ENCODE measurements around the gene ACOT2. TPM values are rescaled to one million over a fixed set of nuclear protein-coding genes. Genes with fewer than 3 reads are reported as not detected.
A peak's percentile ranks its signal among the peaks of the same experiment; 100 is the strongest.
"Not testable (repeated sequence)": the region's sequence is repeated elsewhere in the genome, so short reads cannot be mapped to it uniquely, and the experiment has no call there.

Gene ACOT2
- total RNA-seq, 1 experiment from 2014 or later: 23.4 TPM

GRCh38 chr14:73566935-73567334, 2.1 kb upstream of the ACOT2 start:
- not testable (repeated sequence) for H3K27me3 Mint-ChIP-seq (ENCODE audit: insufficient read depth, unreplicated experiment); BruUV-seq (replicated peaks); DNase-seq (ENCODE audit: unreplicated experiment); H3K9me3 Mint-ChIP-seq (ENCODE audit: unreplicated experiment); H3K27ac Mint-ChIP-seq (ENCODE audit: low read depth, unreplicated experiment); H3K4me1 Mint-ChIP-seq (ENCODE audit: insufficient read depth, unreplicated experiment)
- ChIA-PET POLR2A (interaction anchor here (0.7 to 4.8 kb wide), 6 partner anchors 10 to 75 kb away, joined by 3 to 33 read pairs (median 4); no protein-coding TSS in a partner anchor), CTCF (interaction anchor here (0.6 to 0.7 kb wide), 2 partner anchors 40 to 96 kb away, joined by 3 to 4 read pairs; no protein-coding TSS in a partner anchor)
- intact Hi-C loops (cut with micrococcal nuclease): loop anchor here (5.0 kb wide), 1 partner anchor 40 kb away; no protein-coding TSS in a partner anchor
- Mint-ChIP-seq H3K4me3 (ENCODE audit: unreplicated experiment) (peak overlapping the region; percentile 93), H3K36me3 (ENCODE audit: insufficient read depth, unreplicated experiment) (peaks cover 10% of the 10 kb centered on the region)

DNA sequence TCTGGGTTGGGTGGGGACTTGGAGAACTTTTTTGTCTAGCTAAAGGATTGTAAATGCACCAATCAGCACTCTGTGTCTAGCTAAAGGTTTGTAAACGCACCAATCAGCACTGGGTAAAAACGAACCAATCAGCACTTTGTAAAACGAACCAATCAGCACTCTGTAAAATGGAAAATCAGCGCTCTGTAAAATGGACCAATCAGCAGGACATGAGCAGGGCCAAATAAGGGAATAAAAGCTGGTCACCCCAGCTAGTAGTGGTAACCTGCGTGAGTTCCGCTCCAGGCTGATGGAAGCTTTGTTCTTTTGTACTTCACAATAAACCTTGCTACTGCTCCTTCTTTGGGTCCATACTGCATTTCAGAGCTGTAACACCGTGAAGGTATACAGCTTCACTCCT, 1.7 kb upstream of the ACOT2 start:
- DNase-seq (ENCODE audit: unreplicated experiment): no peak
- H3K27me3 Mint-ChIP-seq (ENCODE audit: insufficient read depth, unreplicated experiment): no peaks in the 10 kb centered on the region
- intact Hi-C loops (cut with micrococcal nuclease): loop anchor here (5.0 kb wide), 1 partner anchor 40 kb away; no protein-coding TSS in a partner anchor
- H3K4me1 Mint-ChIP-seq (ENCODE audit: insufficient read depth, unreplicated experiment): peaks cover 9% of the 10 kb centered on the region
- TF ChIP-seq CTCF (IDR thresholded peaks at IDR 0.05; ENCODE audit: unreplicated experiment): no peak
- peaks cover 9% of the 10 kb centered on the region for H3K36me3 Mint-ChIP-seq (ENCODE audit: insufficient read depth, unreplicated experiment)
- CTCF ChIA-PET: interaction anchor here (0.7 kb wide), 1 partner anchor 97 kb away, joined by 3 read pairs; no protein-coding TSS in a partner anchor
- POLR2A ChIA-PET: interaction anchor here (0.7 to 4.8 kb wide), 6 partner anchors 10 to 76 kb away, joined by 3 to 33 read pairs (median 4); no protein-coding TSS in a partner anchor
- H3K4me3 Mint-ChIP-seq (ENCODE audit: unreplicated experiment): peak overlapping the region; percentile 93
- no peaks in the 10 kb centered on the region for H3K9me3 Mint-ChIP-seq (ENCODE audit: unreplicated experiment)
- H3K27ac Mint-ChIP-seq (ENCODE audit: low read depth, unreplicated experiment): no peak overlapping the region
- no TSS peak for BruUV-seq (replicated peaks)

- Mint-ChIP-seq H3K27me3 (ENCODE audit: insufficient read depth, unreplicated experiment) (no peaks in the 10 kb centered on the region), H3K4me3 (ENCODE audit: unreplicated experiment) (peak overlapping the region; percentile 93), H3K9me3 (ENCODE audit: unreplicated experiment) (no peaks in the 10 kb centered on the region), H3K36me3 (ENCODE audit: insufficient read depth, unreplicated experiment) (peaks cover 17% of the 10 kb centered on the region), H3K27ac (ENCODE audit: low read depth, unreplicated experiment) (peak overlapping the region; percentile 88), H3K4me1 (ENCODE audit: insufficient read depth, unreplicated experiment) (peaks cover 9% of the 10 kb centered on the region)
- intact Hi-C loops (cut with micrococcal nuclease): loop anchor here (5.0 kb wide), 1 partner anchor 41 kb away; no protein-coding TSS in a partner anchor
- CTCF ChIA-PET: interaction anchor here (0.6 to 4.6 kb wide), 6 partner anchors 30 to 94 kb away, joined by 3 to 32 read pairs (median 3); partner anchors contain the start of gene ACOT1
- BruUV-seq (replicated peaks): no TSS peak
- no peak for TF ChIP-seq CTCF (IDR thresholded peaks at IDR 0.05; ENCODE audit: unreplicated experiment)
- peak; percentile 34 for DNase-seq (ENCODE audit: unreplicated experiment)
- POLR2A ChIA-PET: interaction anchor here (0.5 to 4.8 kb wide), 24 partner anchors 9 to 517 kb away, joined by 3 to 33 read pairs (median 4); partner anchors contain the start of genes ACOT1, LIN52, NUMB and PTGR2
These were observed 795 bp upstream of the ACOT2 start for GRCh38 chr14:73567951-73568885.

DNA sequence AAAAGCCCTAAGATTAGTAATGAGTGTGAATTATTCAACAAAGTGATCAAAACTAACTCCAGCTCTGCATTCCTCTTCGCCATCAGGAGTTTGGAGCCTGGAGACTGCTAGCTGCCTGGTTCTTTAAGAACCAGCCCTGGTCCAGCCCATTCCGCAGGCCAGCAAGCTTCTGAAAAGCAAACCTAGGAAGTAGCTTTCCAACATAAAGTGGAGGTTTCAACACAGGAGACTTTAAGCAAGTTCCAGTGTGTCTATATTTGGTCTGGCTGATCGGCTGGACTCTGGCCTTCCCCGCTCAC, 178 bp upstream of the ACOT2 start:
- not testable (repeated sequence) for H3K9me3 Mint-ChIP-seq (ENCODE audit: unreplicated experiment); H3K4me1 Mint-ChIP-seq (ENCODE audit: insufficient read depth, unreplicated experiment); DNase-seq (ENCODE audit: unreplicated experiment); H3K27me3 Mint-ChIP-seq (ENCODE audit: insufficient read depth, unreplicated experiment)
- TSS peak; percentile 54 for BruUV-seq (replicated peaks)
- intact Hi-C loops (cut with micrococcal nuclease): loop anchor here (1.0 to 5.0 kb wide), 2 partner anchors 42 to 64 kb away; no protein-coding TSS in a partner anchor
- ChIA-PET CTCF (interaction anchor here (1.0 to 4.6 kb wide), 5 partner anchors 31 to 94 kb away, joined by 3 to 32 read pairs (median 3); partner anchors contain the start of gene ACOT1), POLR2A (interaction anchor here (0.7 to 4.8 kb wide), 22 partner anchors 8 to 433 kb away, joined by 3 to 33 read pairs (median 4); partner anchors contain the start of genes ACOT1, NUMB, PSEN1 and PTGR2)
- H3K27ac Mint-ChIP-seq (ENCODE audit: low read depth, unreplicated experiment): peak overlapping the region; percentile 88
- peak overlapping the region; percentile 93 for H3K4me3 Mint-ChIP-seq (ENCODE audit: unreplicated experiment)
- H3K36me3 Mint-ChIP-seq (ENCODE audit: insufficient read depth, unreplicated experiment): peaks cover 23% of the 10 kb centered on the region

Measured in MCF 10A (cell line).